ENCODE measurements around the gene DENND11. TPM values are rescaled to one million over a fixed set of nuclear protein-coding genes. Genes with fewer than 3 reads are reported as not detected.

DENND11 gene
- total RNA-seq, 5 donors from 2014 or later (not counting 1 experiment from before 2014, with no cell fraction given) = 46.7 to 55.7 (median 54.8) TPM

GRCh38 chr7:141710301-141710700 is 8.3 kb upstream of the DENND11 start:
- ATAC-seq (replicated peaks in 1 of 4) (no peak), DNase-seq (peak in 1 of 35 experiments; percentile 21)
- H3K27ac ChIP-seq (ENCODE audit: low read length) = no peak overlapping the region
- peaks cover 0 to 2% (median 0%) of the 10 kb centered on the region in 3 donors for H3K4me1 Mint-ChIP-seq
- H3K4me3 ChIP-seq (ENCODE audit: control insufficient read depth in 1 of 2, extremely low read depth in 1 of 2, low read length in 1 of 2) = no peak overlapping the region
- no peak overlapping the region for H3K27ac Mint-ChIP-seq
- no peaks in the 10 kb centered on the region for H3K27me3 ChIP-seq (replicated peaks in 1 of 2; ENCODE audit: control insufficient read depth in 2 of 2, extremely low read depth in 1 of 2, insufficient read depth in 2 of 2, low read length in 1 of 2)
- no peaks in the 10 kb centered on the region for H3K27me3 Mint-ChIP-seq
- ChIA-PET CTCF (interaction anchor here (0.6 to 2.1 kb wide), 6 partner anchors 9 to 74 kb away, joined by 3 to 11 read pairs (median 4); partner anchors contain the start of gene SSBP1 (in 1 of the 2)), POLR2A (no interaction called here)
- H3K36me3 Mint-ChIP-seq = peaks cover 15% of the 10 kb centered on the region
- no peak overlapping the region for H3K4me3 Mint-ChIP-seq
- no peaks in the 10 kb centered on the region for H3K36me3 ChIP-seq (ENCODE audit: control insufficient read depth in 2 of 2, extremely low read depth in 1 of 2, insufficient read depth in 1 of 2, low read length in 1 of 2)
- no CpG with 5 or more reads among the region's 1 CpG for WGBS (ENCODE audit: insufficient coverage)
- no peaks in the 10 kb centered on the region for H3K4me1 ChIP-seq (ENCODE audit: control insufficient read depth in 1 of 2, extremely low read depth in 1 of 2, insufficient read depth in 2 of 2, low read length in 2 of 2)
- no peaks in the 10 kb centered on the region for H3K9me3 Mint-ChIP-seq
- no peaks in the 10 kb centered on the region for H3K9me3 ChIP-seq

DNA sequence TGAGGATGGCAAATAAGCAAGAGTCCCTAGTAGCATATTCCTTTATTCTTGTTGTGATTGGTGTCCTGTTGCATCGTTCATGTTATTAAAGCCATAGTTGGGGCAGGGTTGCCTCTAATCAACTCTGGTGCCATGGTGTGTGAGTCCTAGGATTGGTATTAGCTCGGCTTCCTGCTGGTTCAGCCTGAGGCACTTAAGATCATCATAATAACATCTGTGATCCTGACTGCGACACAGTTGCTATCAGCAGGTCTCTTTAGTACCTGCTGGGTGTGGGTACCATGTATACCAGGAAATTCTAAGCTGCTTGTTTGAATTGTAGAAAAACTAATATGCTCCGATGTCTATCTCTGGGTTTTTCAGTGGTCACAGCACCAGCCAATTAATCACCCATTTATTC is 7.8 kb upstream of the DENND11 start:
- WGBS (ENCODE audit: insufficient coverage) = 100% methylated on average over 1 of the region's 4 CpGs
- peaks cover 15% of the 10 kb centered on the region for H3K36me3 Mint-ChIP-seq
- H3K4me3 ChIP-seq (ENCODE audit: control insufficient read depth in 1 of 2, extremely low read depth in 1 of 2, low read length in 1 of 2) = no peak overlapping the region
- H3K9me3 Mint-ChIP-seq = no peaks in the 10 kb centered on the region
- H3K27ac Mint-ChIP-seq = no peak overlapping the region
- no peaks in the 10 kb centered on the region for H3K4me1 ChIP-seq (ENCODE audit: control insufficient read depth in 1 of 2, extremely low read depth in 1 of 2, insufficient read depth in 2 of 2, low read length in 2 of 2)
- H3K9me3 ChIP-seq = no peaks in the 10 kb centered on the region
- H3K4me3 Mint-ChIP-seq = no peak overlapping the region
- no peaks in the 10 kb centered on the region for H3K36me3 ChIP-seq (ENCODE audit: control insufficient read depth in 2 of 2, extremely low read depth in 1 of 2, insufficient read depth in 1 of 2, low read length in 1 of 2)
- no peaks in the 10 kb centered on the region for H3K27me3 Mint-ChIP-seq
- CTCF ChIA-PET = interaction anchor here (1.2 to 2.1 kb wide), 6 partner anchors 9 to 74 kb away, joined by 3 to 11 read pairs (median 5); partner anchors contain the start of gene SSBP1 (in 1 of the 2)
- ATAC-seq (replicated peaks in 1 of 4) (no peak), DNase-seq (no peak)
- no peaks in the 10 kb centered on the region for H3K27me3 ChIP-seq (replicated peaks in 1 of 2; ENCODE audit: control insufficient read depth in 2 of 2, extremely low read depth in 1 of 2, insufficient read depth in 2 of 2, low read length in 1 of 2)
- no peak overlapping the region for H3K27ac ChIP-seq (ENCODE audit: low read length)
- POLR2A ChIA-PET = no interaction called here
- peaks cover 0 to 2% (median 0%) of the 10 kb centered on the region in 3 donors for H3K4me1 Mint-ChIP-seq

- Mint-ChIP-seq H3K9me3 (no peaks in the 10 kb centered on the region), H3K4me3 (no peak overlapping the region), H3K4me1 (peaks cover 0 to 2% (median 0%) of the 10 kb centered on the region in 3 donors), H3K36me3 (peaks cover 15% of the 10 kb centered on the region), H3K27me3 (no peaks in the 10 kb centered on the region), H3K27ac (no peak overlapping the region)
- DNase-seq = no peak
- H3K4me1 ChIP-seq (ENCODE audit: control insufficient read depth in 1 of 2, extremely low read depth in 1 of 2, insufficient read depth in 2 of 2, low read length in 2 of 2) = no peaks in the 10 kb centered on the region
- WGBS (ENCODE audit: insufficient coverage) = no CpG with 5 or more reads among the region's 2 CpGs
- no peaks in the 10 kb centered on the region for H3K27me3 ChIP-seq (replicated peaks in 1 of 2; ENCODE audit: control insufficient read depth in 2 of 2, extremely low read depth in 1 of 2, insufficient read depth in 2 of 2, low read length in 1 of 2)
- CTCF ChIA-PET = interaction anchor here (1.2 to 2.1 kb wide), 5 partner anchors 8 to 55 kb away, joined by 3 to 11 read pairs (median 6); partner anchors contain the start of gene SSBP1 (in 1 of the 2)
- no peak overlapping the region for H3K4me3 ChIP-seq (ENCODE audit: control insufficient read depth in 1 of 2, extremely low read depth in 1 of 2, low read length in 1 of 2)
- POLR2A ChIA-PET = interaction anchor here in 1 of 2 donors (1.1 kb wide), 1 partner anchor 28 kb away, joined by 3 read pairs; no protein-coding TSS in a partner anchor
- H3K9me3 ChIP-seq = no peaks in the 10 kb centered on the region
- no peaks in the 10 kb centered on the region for H3K36me3 ChIP-seq (ENCODE audit: control insufficient read depth in 2 of 2, extremely low read depth in 1 of 2, insufficient read depth in 1 of 2, low read length in 1 of 2)
- no peak for ATAC-seq (replicated peaks in 1 of 4)
- H3K27ac ChIP-seq (ENCODE audit: low read length) = no peak overlapping the region
Observed at GRCh38 chr7:141709318-141709717, 7.4 kb upstream of the DENND11 start.

- H3K4me3 ChIP-seq (ENCODE audit: control insufficient read depth in 1 of 2, extremely low read depth in 1 of 2, low read length in 1 of 2) = no peak within 1 kb of the TSS
- 100% methylated on average over 4 of the region's 6 CpGs for WGBS (ENCODE audit: insufficient coverage)
- ATAC-seq (replicated peaks in 1 of 4) (no peak), DNase-seq (no peak)
- H3K27me3 Mint-ChIP-seq = no peaks in the 10 kb centered on the region
- H3K9me3 Mint-ChIP-seq = no peaks in the 10 kb centered on the region
- H3K27ac Mint-ChIP-seq = no peak within 1 kb of the TSS
- H3K4me1 ChIP-seq (ENCODE audit: control insufficient read depth in 1 of 2, extremely low read depth in 1 of 2, insufficient read depth in 2 of 2, low read length in 2 of 2) = no peaks in the 10 kb centered on the region
- H3K27ac ChIP-seq (ENCODE audit: low read length) = no peak within 1 kb of the TSS
- POLR2A ChIA-PET = interaction anchor here in 1 of 2 donors (0.6 to 1.1 kb wide), 2 partner anchors 29 to 50 kb away, joined by 3 read pairs; no protein-coding TSS in a partner anchor
- no peaks in the 10 kb centered on the region for H3K36me3 ChIP-seq (ENCODE audit: control insufficient read depth in 2 of 2, extremely low read depth in 1 of 2, insufficient read depth in 1 of 2, low read length in 1 of 2)
- H3K4me3 Mint-ChIP-seq = no peak within 1 kb of the TSS
- H3K9me3 ChIP-seq = no peaks in the 10 kb centered on the region
- H3K27me3 ChIP-seq (replicated peaks in 1 of 2; ENCODE audit: control insufficient read depth in 2 of 2, extremely low read depth in 1 of 2, insufficient read depth in 2 of 2, low read length in 1 of 2) = no peaks in the 10 kb centered on the region
- peaks cover 12% of the 10 kb centered on the region for H3K36me3 Mint-ChIP-seq
- CTCF ChIA-PET = interaction anchor here (0.6 to 2.1 kb wide), 6 partner anchors 10 to 54 kb away, joined by 3 to 11 read pairs (median 4); partner anchors contain the start of gene SSBP1 (in 1 of the 2)
- peaks cover 0 to 2% (median 0%) of the 10 kb centered on the region in 3 donors for H3K4me1 Mint-ChIP-seq
Observed at GRCh38 chr7:141708351-141708750, 6.4 kb upstream of the DENND11 start, which contains the start of gene WEE2. Gene WEE2, plus strand, starts transcription at chr7:141708353. Its CDS starts 406 bp downstream, at chr7:141708759.

DNA sequence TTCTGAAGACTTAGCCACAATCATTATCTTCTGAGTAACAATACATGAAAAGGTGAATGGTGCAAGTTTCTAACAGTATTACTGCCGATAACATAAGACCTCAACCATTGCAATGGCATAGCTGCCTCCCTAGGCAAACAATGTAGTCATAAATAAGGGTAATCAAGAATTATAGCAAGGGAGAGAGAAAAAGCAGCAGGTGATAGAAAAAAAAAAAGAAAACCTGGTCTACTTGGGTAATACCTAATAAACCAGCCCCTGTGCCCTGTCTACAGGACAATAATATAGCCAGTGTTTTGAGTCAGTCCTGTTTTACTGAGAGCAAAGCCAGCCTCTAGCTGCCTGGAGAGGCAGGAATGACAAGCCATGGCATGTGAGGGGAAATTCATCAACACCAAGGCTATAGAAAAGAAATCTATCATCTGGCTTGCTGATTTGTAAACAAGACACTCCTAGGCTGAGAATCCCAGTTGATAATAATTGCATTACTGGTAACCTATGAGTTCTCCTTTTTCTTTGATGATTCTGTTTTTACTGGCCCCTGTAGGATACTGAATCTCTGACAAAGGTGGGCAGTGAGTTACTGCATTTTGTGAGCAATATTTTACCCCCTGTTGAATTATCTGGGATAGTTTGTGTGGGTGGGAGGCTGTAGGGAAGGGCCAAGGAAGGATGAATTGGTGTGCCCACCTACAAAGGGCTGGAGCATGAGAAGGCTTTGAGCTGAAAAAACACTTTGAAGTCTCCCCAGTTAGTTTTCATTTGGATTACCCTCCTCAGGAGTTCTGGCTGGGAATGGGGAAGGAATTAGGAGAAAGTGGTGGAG is 4.5 kb upstream of the DENND11 start:
- ChIA-PET CTCF (interaction anchor here in 1 of 2 donors (0.6 kb wide), 1 partner anchor 45 kb away, joined by 3 read pairs; no protein-coding TSS in a partner anchor), POLR2A (no interaction called here)
- Histone ChIP-seq H3K27me3 (replicated peaks in 1 of 2; ENCODE audit: control insufficient read depth in 2 of 2, extremely low read depth in 1 of 2, insufficient read depth in 2 of 2, low read length in 1 of 2) (no peaks in the 10 kb centered on the region), H3K9me3 (no peaks in the 10 kb centered on the region), H3K36me3 (ENCODE audit: control insufficient read depth in 2 of 2, extremely low read depth in 1 of 2, insufficient read depth in 1 of 2, low read length in 1 of 2) (no peaks in the 10 kb centered on the region), H3K4me3 (ENCODE audit: control insufficient read depth in 1 of 2, extremely low read depth in 1 of 2, low read length in 1 of 2) (no peak overlapping the region), H3K4me1 (ENCODE audit: control insufficient read depth in 1 of 2, extremely low read depth in 1 of 2, insufficient read depth in 2 of 2, low read length in 2 of 2) (peaks cover 2 to 5% of the 10 kb centered on the region in 2 experiments), H3K27ac (ENCODE audit: low read length) (no peak overlapping the region)
- H3K27me3 Mint-ChIP-seq = no peaks in the 10 kb centered on the region
- no peak for DNase-seq
- WGBS (ENCODE audit: insufficient coverage) = no CpG with 5 or more reads among the region's 1 CpG
- no peak overlapping the region for H3K27ac Mint-ChIP-seq
- H3K4me1 Mint-ChIP-seq = peaks cover 4 to 10% (median 4%) of the 10 kb centered on the region in 3 donors
- no peak for ATAC-seq (replicated peaks in 1 of 4)
- H3K9me3 Mint-ChIP-seq = no peaks in the 10 kb centered on the region
- no peak overlapping the region for H3K4me3 Mint-ChIP-seq
- H3K36me3 Mint-ChIP-seq = peaks cover 12% of the 10 kb centered on the region

DNA sequence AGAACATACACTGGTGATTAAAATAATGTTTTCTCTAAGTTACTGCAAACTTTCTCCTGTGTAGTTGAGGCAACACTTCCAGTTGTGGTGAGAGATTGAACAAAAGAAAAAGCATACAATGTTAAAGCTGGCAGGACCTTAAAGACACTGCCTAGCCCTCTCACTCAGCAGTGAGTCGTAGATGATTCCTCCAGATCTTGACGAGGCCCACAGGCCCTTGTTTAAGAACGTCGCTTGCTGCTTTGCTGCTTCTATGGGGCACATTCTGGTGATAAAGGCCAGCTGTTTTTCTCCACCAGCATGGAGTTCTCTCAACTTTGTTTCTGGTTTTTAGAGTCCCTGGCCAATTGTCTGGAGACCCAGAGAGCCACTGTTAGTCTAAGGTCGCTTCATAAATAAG is 2.8 kb upstream of the DENND11 start:
- WGBS (ENCODE audit: insufficient coverage) = 92% methylated on average over 2 of the region's 5 CpGs
- H3K9me3 ChIP-seq = no peaks in the 10 kb centered on the region
- H3K27me3 ChIP-seq (replicated peaks in 1 of 2; ENCODE audit: control insufficient read depth in 2 of 2, extremely low read depth in 1 of 2, insufficient read depth in 2 of 2, low read length in 1 of 2) = no peaks in the 10 kb centered on the region
- ChIA-PET POLR2A (no interaction called here), CTCF (no interaction called here)
- H3K4me3 ChIP-seq (ENCODE audit: control insufficient read depth in 1 of 2, extremely low read depth in 1 of 2, low read length in 1 of 2) = no peak overlapping the region
- no peak for DNase-seq
- peaks cover 4 to 11% of the 10 kb centered on the region in 2 experiments for H3K4me1 ChIP-seq (ENCODE audit: control insufficient read depth in 1 of 2, extremely low read depth in 1 of 2, insufficient read depth in 2 of 2, low read length in 2 of 2)
- Mint-ChIP-seq H3K27ac (no peak overlapping the region), H3K4me3 (no peak overlapping the region), H3K4me1 (peaks cover 16 to 24% (median 18%) of the 10 kb centered on the region in 3 donors), H3K9me3 (no peaks in the 10 kb centered on the region), H3K27me3 (no peaks in the 10 kb centered on the region), H3K36me3 (peaks cover 4% of the 10 kb centered on the region)
- ATAC-seq (replicated peaks in 1 of 4) = no peak
- no peaks in the 10 kb centered on the region for H3K36me3 ChIP-seq (ENCODE audit: control insufficient read depth in 2 of 2, extremely low read depth in 1 of 2, insufficient read depth in 1 of 2, low read length in 1 of 2)
- H3K27ac ChIP-seq (ENCODE audit: low read length) = no peak overlapping the region

Data from T-cell (primary cell).